ENCODE data around the gene DNAJC27. TPM values are rescaled to one million over a fixed set of nuclear protein-coding genes. Genes with fewer than 3 reads are reported as not detected.

The DNAJC27 gene
- total and polyA plus RNA-seq, 2 experiments from 2014 or later, result 1.3 to 2.9 TPM

- Histone ChIP-seq H2AFZ (no peak overlapping the region), H4K20me1 (ENCODE audit: insufficient read depth) (no peaks in the 10 kb centered on the region), H3K4me2 (ENCODE audit: unreplicated experiment) (no peak overlapping the region), H3K9ac (no peak overlapping the region), H3K4me1 (ENCODE audit: insufficient read depth) (no peaks in the 10 kb centered on the region), H3K4me3 (no peak overlapping the region), H3K27me3 (replicated peaks; ENCODE audit: insufficient read depth) (no peaks in the 10 kb centered on the region), H3K9me3 (ENCODE audit: low read depth) (no peaks in the 10 kb centered on the region), H3K9me2 (ENCODE audit: insufficient read depth) (no peaks in the 10 kb centered on the region), H3K36me3 (ENCODE audit: low read depth) (no peaks in the 10 kb centered on the region), H3F3A (ENCODE audit: insufficient read depth) (no peaks in the 10 kb centered on the region), H3K27ac (no peak overlapping the region), H3K79me2 (ENCODE audit: insufficient read depth) (no peaks in the 10 kb centered on the region)
- in situ Hi-C loops (cut with MboI), result no loop called here
- TF ChIP-seq EZH2phosphoT487 (IDR thresholded peaks at IDR 0.05; ENCODE audit: insufficient read depth, low read depth) (no peak), EZH2 (IDR thresholded peaks at IDR 0.05; ENCODE audit: insufficient read depth, poor library complexity, severe bottlenecking) (no peak)
- WGBS, 2 experiments (ENCODE audit: low coverage in 1 of 2, low lambda C conversion rate in 2 of 2, missing lambda C conversion rate in 2 of 2), result 62 to 65% methylated on average over 3 of the region's 3 CpGs
- peak; percentile 27 for DNase-seq
Measured at GRCh38 chr2:24894750-24895149, 77.0 kb downstream of the DNAJC27 start.

GRCh38 chr2:24893934-24894333, 77.8 kb downstream of the DNAJC27 start:
- Histone ChIP-seq H3K9ac (no peak overlapping the region), H3K36me3 (ENCODE audit: low read depth) (no peaks in the 10 kb centered on the region), H4K20me1 (ENCODE audit: insufficient read depth) (no peaks in the 10 kb centered on the region), H3K79me2 (ENCODE audit: insufficient read depth) (no peaks in the 10 kb centered on the region), H3K27me3 (replicated peaks; ENCODE audit: insufficient read depth) (no peaks in the 10 kb centered on the region), H3K4me3 (no peak overlapping the region), H3K27ac (no peak overlapping the region), H3K4me1 (ENCODE audit: insufficient read depth) (no peaks in the 10 kb centered on the region), H2AFZ (no peak overlapping the region), H3F3A (ENCODE audit: insufficient read depth) (no peaks in the 10 kb centered on the region), H3K9me2 (ENCODE audit: insufficient read depth) (no peaks in the 10 kb centered on the region), H3K9me3 (ENCODE audit: low read depth) (no peaks in the 10 kb centered on the region), H3K4me2 (ENCODE audit: unreplicated experiment) (no peak overlapping the region)
- DNase-seq, result peak; percentile 31
- in situ Hi-C loops (cut with MboI), result no loop called here
- TF ChIP-seq EZH2phosphoT487 (IDR thresholded peaks at IDR 0.05; ENCODE audit: insufficient read depth, low read depth) (no peak), EZH2 (IDR thresholded peaks at IDR 0.05; ENCODE audit: insufficient read depth, poor library complexity, severe bottlenecking) (no peak)
- 60 to 64% methylated on average over 3 of the region's 3 CpGs for WGBS, 2 experiments (ENCODE audit: low coverage in 1 of 2, low lambda C conversion rate in 2 of 2, missing lambda C conversion rate in 2 of 2)

Small RNAs within 50 kb of the gene (small RNA-seq; reads per million reads assigned to genes)
- gene AC013267.1 (ENCODE audit: low read depth, low replicate concordance), result not detected
- not detected for gene RF00016 (ENCODE audit: low read depth, low replicate concordance)
- gene RF00019 (ENCODE audit: low read depth, low replicate concordance), result not detected

Other genes with a start within 250 kb of the DNAJC27 start
- gene PTRHD1, start 178.6 kb downstream of the DNAJC27 start, total RNA-seq (2014; rRNA removed; shearing (Covaris generic)), result 13.3 and 27.5 TPM in 2 replicates
- gene PTRHD1, start 178.6 kb downstream of the DNAJC27 start, polyA plus RNA-seq (2016; fragmentation: Nextera tagmentation; extraction: Ambion mirVana), result 44.8 and 46.2 TPM in 2 replicates
- gene CENPO, start 178.5 kb downstream of the DNAJC27 start, total RNA-seq (2014; rRNA removed; shearing (Covaris generic)), result 13.2 and 22.1 TPM in 2 replicates
- gene CENPO, start 178.5 kb downstream of the DNAJC27 start, polyA plus RNA-seq (2016; fragmentation: Nextera tagmentation; extraction: Ambion mirVana), result 12.8 and 13.3 TPM in 2 replicates
- gene ADCY3, start 51.7 kb downstream of the DNAJC27 start, total RNA-seq (2014; rRNA removed; shearing (Covaris generic)), result 42.9 and 47.4 TPM in 2 replicates
- gene ADCY3, start 51.7 kb downstream of the DNAJC27 start, polyA plus RNA-seq (2016; fragmentation: Nextera tagmentation; extraction: Ambion mirVana), result 9.1 and 11.6 TPM in 2 replicates
- 0.76 and 0.97 TPM in 2 replicates for gene EFR3B, start 70.1 kb upstream of the DNAJC27 start, total RNA-seq (2014; rRNA removed; shearing (Covaris generic))
- 0.51 and 0.75 TPM in 2 replicates for gene EFR3B, start 70.1 kb upstream of the DNAJC27 start, polyA plus RNA-seq (2016; fragmentation: Nextera tagmentation; extraction: Ambion mirVana)
- 2.5 and 5.8 TPM in 2 replicates for gene POMC, start 196.6 kb upstream of the DNAJC27 start, total RNA-seq (2014; rRNA removed; shearing (Covaris generic))
- gene POMC, start 196.6 kb upstream of the DNAJC27 start, polyA plus RNA-seq (2016; fragmentation: Nextera tagmentation; extraction: Ambion mirVana), result 3.3 and 3.6 TPM in 2 replicates